HG02981 (cell line): ENCODE results near the gene NUP210.

Experiments used
- ATAC-seq: cut with Tn5 transposase; IDR thresholded peaks from one replicate; pipeline ENCODE4 v1.9.1; 2021; ENCODE audit warnings: mild to moderate bottlenecking, moderate library complexity; ENCODE audit not compliant: unreplicated experiment

The NUP210 gene

GRCh38 chr3:13278783-13279531 is 141.2 kb downstream of the NUP210 start:
- ATAC-seq: no peak

- ATAC-seq: no peak
Observed at GRCh38 chr3:13277860-13278531, 142.1 kb downstream of the NUP210 start.

- no peak for ATAC-seq
Observed at GRCh38 chr3:13277196-13277813, 142.8 kb downstream of the NUP210 start.

GRCh38 chr3:13276438-13277195 is 143.5 kb downstream of the NUP210 start:
- ATAC-seq: no peak

GRCh38 chr3:13275376-13276005 is 144.6 kb downstream of the NUP210 start:
- no peak for ATAC-seq

- ATAC-seq: no peak
Observed at GRCh38 chr3:13274551-13275332, 145.4 kb downstream of the NUP210 start.

GRCh38 chr3:13274125-13274524 is 146.0 kb downstream of the NUP210 start:
- ATAC-seq: no peak

GRCh38 chr3:13273604-13274105 is 146.5 kb downstream of the NUP210 start:
- no peak for ATAC-seq

GRCh38 chr3:13272831-13273603 is 147.1 kb downstream of the NUP210 start:
- no peak for ATAC-seq

GRCh38 chr3:13269711-13270378 is 150.3 kb downstream of the NUP210 start:
- ATAC-seq: no peak

- no peak for ATAC-seq
Observed at GRCh38 chr3:13268961-13269441, 151.1 kb downstream of the NUP210 start.

- ATAC-seq: no peak
Observed at GRCh38 chr3:13268120-13268519, 152.0 kb downstream of the NUP210 start.

GRCh38 chr3:13266651-13267362 is 153.3 kb downstream of the NUP210 start:
- ATAC-seq: no peak
